Breast epithelium (tissue), 4 donors: ENCODE measurements around the gene MARF1. TPM values are rescaled to one million over a fixed set of nuclear protein-coding genes. Genes with fewer than 3 reads are reported as not detected.

ENCODE experiments used
- DNase-seq, 2 donors: peaks; one replicate each; pipeline ENCODE4 v3.0.0-alpha.2; 2019; ENCODE audit warnings: low spot score in 2 of 2
- H3K27ac ChIP-seq, 2 donors: fragments of 200-600 bp; sonication (generic) in 1 of 2; one replicate each; pipeline ENCODE4 v1.5.1; 2016 to 2019; ENCODE audit warnings: mild to moderate bottlenecking in 1 of 2
- H3K27me3 ChIP-seq, 2 donors: fragments of 200-600 bp; sonication (generic) in 1 of 2; one replicate each; pipeline versions ENCODE4 v1.5.1 to v1.6.0; 2017 to 2019; ENCODE audit warnings: control low read depth in 1 of 2, mild to moderate bottlenecking in 1 of 2
- H3K36me3 ChIP-seq: fragments of 200-600 bp; one replicate; pipeline ENCODE4 v1.5.1; 2019
- H3K4me1 ChIP-seq, 2 donors: fragments of 200-600 bp; sonication (generic); one replicate each; pipeline ENCODE4 v1.5.1; 2016 to 2019; ENCODE audit warnings: control low read depth in 1 of 2
- H3K4me3 ChIP-seq, 3 donors: fragments of 200-600 bp; sonication (generic); 1 replicate in 2 of 3; 2 replicates in 1 of 3; pipeline ENCODE4 v1.5.1; 2016 to 2019; ENCODE audit warnings: mild to moderate bottlenecking in 3 of 3, moderate library complexity in 2 of 3
- H3K9me3 ChIP-seq, 2 donors: fragments of 200-600 bp; sonication (generic) in 1 of 2; one replicate each; pipeline ENCODE4 v1.5.1; 2016 to 2019; ENCODE audit warnings: control low read depth in 1 of 2
- POLR2A ChIP-seq: fragments of 450-650 bp; IDR thresholded peaks from one replicate; pipeline ENCODE4 v1.6.1; 2016; ENCODE audit warnings: antibody characterized with exemption, mild to moderate bottlenecking, moderate library complexity
- POLR2AphosphoS5 ChIP-seq, 3 donors: sonication (generic); formaldehyde crosslinking; IDR thresholded peaks; one replicate each; pipeline ENCODE4 v1.6.1; 2017; ENCODE audit warnings: antibody characterized with exemption in 3 of 3
- intact Hi-C: fragments of 100-400 bp; cut with DNase I; formaldehyde crosslinking; loops from one replicate; pipeline ENCODE4 v1.15.1; 2023; ENCODE audit warnings: low total_unique reads
- total RNA-seq, 3 donors: library from RNA; depleted of rRNA; stranded (reverse); fragments of >200 nt; gene quantifications; one replicate each; pipeline ENCODE4 v1.1.0, GENCODE V29; 2016
- TF ChIP-seq, protein P1 (sequence below), 3 donors: fragments of 450-650 bp; IDR thresholded peaks; one replicate each; pipeline ENCODE4 v1.5.1; 2016 to 2017; ENCODE audit warnings: antibody characterized with exemption in 3 of 3, mild to moderate bottlenecking in 3 of 3, moderate library complexity in 3 of 3

The MARF1 gene
- total RNA-seq, 3 donors from 2014 or later: 42.9 to 49.3 (median 47.5) TPM

DNA sequence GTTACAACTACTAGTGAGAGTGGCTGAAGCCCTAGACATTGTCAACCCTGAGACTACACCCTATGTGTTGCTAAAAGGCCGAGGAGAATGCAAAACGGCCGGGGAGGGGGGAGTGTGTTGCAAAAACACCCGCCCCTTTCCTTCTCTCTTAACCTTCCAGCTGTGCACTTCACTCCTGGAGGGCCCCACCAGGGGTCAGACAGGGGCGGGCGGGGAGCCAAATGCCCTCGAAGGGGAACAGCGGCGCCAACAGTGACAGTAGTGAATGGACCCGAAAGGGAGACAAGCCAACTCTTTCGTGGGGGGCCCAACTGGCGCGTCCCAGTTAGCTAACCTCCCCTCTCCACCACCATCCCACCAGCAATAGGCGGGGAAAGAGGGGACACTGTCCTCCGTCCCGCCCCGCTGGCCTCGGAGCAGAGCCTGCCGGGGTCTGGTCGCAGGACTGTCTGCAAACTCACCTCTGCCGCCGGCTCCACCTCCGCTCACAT, 352 bp downstream of the MARF1 start:
- Histone ChIP-seq H3K4me1 (no peaks in the 10 kb centered on the region), H3K4me3 (peak overlapping the region; percentile 76 to 89 (median 87)), H3K27me3 (no peaks in the 10 kb centered on the region), H3K36me3 (no peaks in the 10 kb centered on the region), H3K27ac (peak overlapping the region; percentile 97 to 99), H3K9me3 (no peaks in the 10 kb centered on the region)
- intact Hi-C loops: no loop called here
- peak in 1 of 2 donors; percentile 65 for DNase-seq
- TF ChIP-seq POLR2AphosphoS5 (IDR thresholded peaks at IDR 0.05): no peak
- TF ChIP-seq, protein P1, sequence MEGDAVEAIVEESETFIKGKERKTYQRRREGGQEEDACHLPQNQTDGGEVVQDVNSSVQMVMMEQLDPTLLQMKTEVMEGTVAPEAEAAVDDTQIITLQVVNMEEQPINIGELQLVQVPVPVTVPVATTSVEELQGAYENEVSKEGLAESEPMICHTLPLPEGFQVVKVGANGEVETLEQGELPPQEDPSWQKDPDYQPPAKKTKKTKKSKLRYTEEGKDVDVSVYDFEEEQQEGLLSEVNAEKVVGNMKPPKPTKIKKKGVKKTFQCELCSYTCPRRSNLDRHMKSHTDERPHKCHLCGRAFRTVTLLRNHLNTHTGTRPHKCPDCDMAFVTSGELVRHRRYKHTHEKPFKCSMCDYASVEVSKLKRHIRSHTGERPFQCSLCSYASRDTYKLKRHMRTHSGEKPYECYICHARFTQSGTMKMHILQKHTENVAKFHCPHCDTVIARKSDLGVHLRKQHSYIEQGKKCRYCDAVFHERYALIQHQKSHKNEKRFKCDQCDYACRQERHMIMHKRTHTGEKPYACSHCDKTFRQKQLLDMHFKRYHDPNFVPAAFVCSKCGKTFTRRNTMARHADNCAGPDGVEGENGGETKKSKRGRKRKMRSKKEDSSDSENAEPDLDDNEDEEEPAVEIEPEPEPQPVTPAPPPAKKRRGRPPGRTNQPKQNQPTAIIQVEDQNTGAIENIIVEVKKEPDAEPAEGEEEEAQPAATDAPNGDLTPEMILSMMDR (IDR thresholded peaks at IDR 0.05): peak; percentile 20 to 46 (median 25)

DNA sequence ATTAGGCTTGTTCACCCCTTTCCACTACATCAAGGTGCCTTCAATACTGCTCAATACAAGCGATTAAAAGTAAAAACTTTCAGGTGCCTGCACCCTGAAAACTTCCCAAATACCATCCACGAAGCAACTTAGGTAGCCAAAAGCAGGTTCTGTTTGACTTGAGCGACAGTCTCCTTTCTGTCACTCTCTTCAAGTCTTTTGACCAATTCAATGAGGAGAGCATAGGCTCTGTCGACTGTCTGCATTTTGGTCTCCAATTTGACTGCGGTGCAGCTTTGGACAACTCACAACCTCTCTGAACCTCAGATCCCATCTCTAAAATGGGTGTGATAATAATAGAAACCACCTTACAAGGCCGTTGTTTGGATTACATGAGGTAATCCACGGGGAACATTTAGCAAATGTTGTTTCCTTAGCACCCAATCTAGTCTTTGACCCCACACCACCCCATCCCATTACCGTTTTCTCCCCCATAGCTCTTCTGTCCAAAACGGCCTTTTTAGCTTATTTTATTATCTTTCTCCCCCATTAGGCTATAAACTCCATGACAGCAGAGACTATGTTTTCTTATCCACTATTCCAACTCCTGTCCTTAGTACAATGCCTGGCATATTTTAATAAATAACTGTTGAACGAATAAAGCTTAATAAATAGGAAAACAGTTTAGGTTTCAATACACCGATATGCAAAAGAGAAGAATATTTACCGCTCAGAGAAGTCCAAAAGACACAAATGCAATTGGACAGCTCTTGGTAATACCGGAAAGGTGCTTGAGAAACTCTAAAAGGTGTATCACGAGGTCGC, 999 bp downstream of the MARF1 start:
- Histone ChIP-seq H3K27me3 (no peaks in the 10 kb centered on the region), H3K36me3 (no peaks in the 10 kb centered on the region), H3K4me3 (peak overlapping the region; percentile 76 to 89 (median 87)), H3K27ac (peak overlapping the region; percentile 97 to 99), H3K4me1 (no peaks in the 10 kb centered on the region), H3K9me3 (no peaks in the 10 kb centered on the region)
- DNase-seq: no peak
- intact Hi-C loops: no loop called here
- TF ChIP-seq, protein P1 (IDR thresholded peaks at IDR 0.05): no peak
- TF ChIP-seq POLR2AphosphoS5 (IDR thresholded peaks at IDR 0.05) (no peak), POLR2A (no peak)

DNA sequence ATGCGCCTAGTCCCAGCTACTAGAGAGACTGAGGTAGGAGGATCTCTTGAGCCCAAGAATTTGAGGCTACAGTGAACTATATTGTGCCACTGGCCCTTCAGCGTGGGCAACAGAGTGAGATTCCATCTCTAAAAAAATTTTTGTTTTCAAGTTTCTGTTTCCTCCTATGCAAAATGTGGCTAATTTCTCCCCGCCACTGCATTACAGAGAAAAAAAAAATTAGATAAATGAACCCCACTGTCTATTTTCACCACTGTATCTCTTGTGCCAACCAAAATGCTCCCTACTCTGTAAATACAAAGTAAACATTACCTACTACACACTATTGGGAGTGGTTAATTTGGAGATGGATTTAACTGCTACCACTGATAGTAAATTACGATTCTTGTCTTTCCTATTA, 2.0 kb downstream of the MARF1 start:
- intact Hi-C loops: no loop called here
- Histone ChIP-seq H3K36me3 (no peaks in the 10 kb centered on the region), H3K27ac (peak overlapping the region in 1 of 2 donors; percentile 99), H3K9me3 (no peaks in the 10 kb centered on the region), H3K4me1 (no peaks in the 10 kb centered on the region), H3K4me3 (no peak overlapping the region), H3K27me3 (no peaks in the 10 kb centered on the region)
- DNase-seq: no peak
- TF ChIP-seq, protein P1 (IDR thresholded peaks at IDR 0.05): no peak
- no peak for TF ChIP-seq POLR2A
- no peak for TF ChIP-seq POLR2AphosphoS5 (IDR thresholded peaks at IDR 0.05)

DNA sequence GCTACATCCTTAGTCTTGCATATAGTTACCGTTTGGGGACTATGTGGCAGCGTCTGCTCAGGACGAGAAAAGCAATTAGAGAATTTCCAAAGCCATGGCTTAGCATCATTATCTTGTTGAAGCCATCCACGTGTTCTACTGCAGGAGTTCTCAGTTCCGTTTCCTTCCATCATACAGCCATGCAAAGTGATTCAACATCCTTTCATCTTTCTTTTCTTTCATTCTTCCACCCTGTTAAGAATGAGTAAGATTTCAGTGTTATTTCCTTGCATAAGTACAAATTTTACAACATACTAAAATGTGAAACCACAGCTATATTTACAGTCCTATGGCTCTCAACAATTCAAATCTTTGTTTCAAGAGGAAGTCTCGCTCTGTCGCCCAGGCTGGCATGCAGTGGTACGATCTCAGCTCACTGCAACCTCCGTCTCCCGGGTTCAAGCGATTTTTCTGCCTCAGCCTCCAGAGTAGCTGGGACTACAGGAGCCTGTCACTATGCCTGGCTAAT, 3.8 kb downstream of the MARF1 start:
- Histone ChIP-seq H3K36me3 (no peaks in the 10 kb centered on the region), H3K9me3 (no peaks in the 10 kb centered on the region), H3K4me3 (no peak overlapping the region), H3K27me3 (no peaks in the 10 kb centered on the region), H3K27ac (no peak overlapping the region), H3K4me1 (no peaks in the 10 kb centered on the region)
- intact Hi-C loops: no loop called here
- no peak for DNase-seq
- TF ChIP-seq POLR2AphosphoS5 (IDR thresholded peaks at IDR 0.05) (no peak), POLR2A (no peak)
- TF ChIP-seq, protein P1 (IDR thresholded peaks at IDR 0.05): no peak

DNA sequence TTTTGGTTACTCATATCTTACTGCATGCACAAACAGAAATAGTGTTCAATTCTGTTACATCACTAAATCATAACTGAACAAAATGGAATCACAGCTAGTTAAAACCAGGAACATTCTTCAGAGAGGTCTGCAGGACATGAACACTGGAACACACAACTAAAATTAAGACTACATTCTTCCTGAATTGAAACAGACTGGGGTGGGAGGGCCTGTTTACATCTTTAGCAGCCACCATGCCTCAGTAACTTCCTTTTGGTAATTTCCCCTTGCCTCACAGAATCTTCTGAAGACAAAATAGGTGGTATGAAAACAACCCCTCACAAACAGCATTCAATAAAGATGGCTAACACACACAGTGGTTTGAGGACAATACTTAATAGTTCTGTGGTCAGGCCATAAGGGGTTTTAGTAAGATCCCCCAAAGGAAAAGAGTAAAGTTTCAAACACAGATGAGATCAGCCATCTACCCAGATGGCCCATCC, 6.5 kb downstream of the MARF1 start:
- TF ChIP-seq POLR2A (no peak), POLR2AphosphoS5 (IDR thresholded peaks at IDR 0.05) (no peak)
- TF ChIP-seq, protein P1 (IDR thresholded peaks at IDR 0.05): no peak
- no peak overlapping the region for H3K4me3 ChIP-seq
- no peaks in the 10 kb centered on the region for H3K9me3 ChIP-seq
- no peaks in the 10 kb centered on the region for H3K4me1 ChIP-seq
- intact Hi-C loops: no loop called here
- DNase-seq: no peak
- no peaks in the 10 kb centered on the region for H3K36me3 ChIP-seq
- H3K27me3 ChIP-seq: no peaks in the 10 kb centered on the region
- no peak overlapping the region for H3K27ac ChIP-seq
